Natural killer cell (primary cell): ENCODE data around the gene TENT5C. TPM values are rescaled to one million over a fixed set of nuclear protein-coding genes. Genes with fewer than 3 reads are reported as not detected.

ENCODE experiments used
- ATAC-seq, 3 donors: fragments of 150-1000 bp in 2 of 3; fragments of 200-7000 bp in 1 of 3; cut with Tn5 transposase; 1 replicate in 1 of 3; 2 replicates in 2 of 3; pipeline ENCODE4 v1.10.0; 2021; ENCODE audit warnings: mild to moderate bottlenecking in 2 of 3, moderate library complexity in 2 of 3
- DNase-seq, 2 donors: peaks; one replicate each; pipeline versions ENCODE4 v3.0.0 to v3.0.0-alpha.2; 2013 to 2021; ENCODE audit warnings: mixed read lengths in 1 of 2
- H3K27ac ChIP-seq: one replicate; pipeline ENCODE4 v1.5.1; 2013; ENCODE audit warnings: mild to moderate bottlenecking, low read length
- H3K27me3 ChIP-seq: one replicate; pipeline ENCODE4 v1.6.1; 2013; ENCODE audit warnings: low read length; ENCODE audit not compliant: control insufficient read depth, insufficient read depth
- H3K36me3 ChIP-seq: one replicate; pipeline ENCODE4 v1.6.1; 2013; ENCODE audit warnings: low read length; ENCODE audit not compliant: control insufficient read depth, insufficient read depth
- H3K4me1 ChIP-seq: one replicate; pipeline ENCODE4 v1.6.1; 2013; ENCODE audit warnings: low read length; ENCODE audit not compliant: control insufficient read depth, insufficient read depth
- H3K4me3 ChIP-seq: one replicate; pipeline ENCODE4 v1.5.1; 2013; ENCODE audit warnings: low read length
- H3K9me3 ChIP-seq: one replicate; pipeline ENCODE4 v1.6.1; 2013; ENCODE audit warnings: low read length; ENCODE audit not compliant: control insufficient read depth, insufficient read depth
- H3K27ac Mint-ChIP-seq, 2 donors: one replicate each; pipeline ENCODE4 v1.8.0; 2022; ENCODE audit warnings: mild to moderate bottlenecking in 2 of 2, mixed read lengths in 2 of 2, moderate library complexity in 1 of 2
- H3K27me3 Mint-ChIP-seq, 2 donors: one replicate each; pipeline ENCODE4 v1.8.0; 2022; ENCODE audit warnings: low read depth in 2 of 2, mixed read lengths in 2 of 2
- H3K36me3 Mint-ChIP-seq: one replicate; pipeline ENCODE4 v1.8.0; 2022; ENCODE audit warnings: mixed read lengths
- H3K4me1 Mint-ChIP-seq, 2 donors: one replicate each; pipeline ENCODE4 v1.8.0; 2022; ENCODE audit warnings: mixed read lengths in 2 of 2
- H3K4me3 Mint-ChIP-seq: one replicate; pipeline ENCODE4 v1.8.0; 2022; ENCODE audit warnings: mild to moderate bottlenecking, moderate library complexity, mixed read lengths
- H3K9me3 Mint-ChIP-seq, 2 donors: one replicate each; pipeline ENCODE4 v1.8.0; 2022; ENCODE audit warnings: mixed read lengths in 2 of 2
- WGBS: methylation state at CpG from one replicate; pipeline ENCODE4 v1.1.7; 2013; ENCODE audit warnings: missing lambda C conversion rate; ENCODE audit not compliant: insufficient coverage; 5-methylcytosine and 5-hydroxymethylcytosine counted together
- intact Hi-C: fragments of 100-400 bp; cut with micrococcal nuclease; formaldehyde crosslinking; loops from one replicate; pipeline ENCODE4 v1.14.2; 2022
- total RNA-seq, 4 donors: library from RNA; stranded (reverse); fragments of 120-200 nt in 1 of 4; gene quantifications; one replicate each; pipeline versions ENCODE4 v1.2.3 to v1.2.4, GENCODE V29; 2013 to 2022
- TF ChIP-seq, protein P1 (sequence below): fragments of 200-600 bp; IDR thresholded peaks from one replicate; pipeline ENCODE4 v1.8.0; 2022; ENCODE audit warnings: antibody characterized with exemption

The TENT5C gene
- total RNA-seq, 3 donors from 2014 or later (not counting 1 experiment from before 2014, with no cell fraction given) = 80.6 to 109 (median 90.9) TPM

DNA sequence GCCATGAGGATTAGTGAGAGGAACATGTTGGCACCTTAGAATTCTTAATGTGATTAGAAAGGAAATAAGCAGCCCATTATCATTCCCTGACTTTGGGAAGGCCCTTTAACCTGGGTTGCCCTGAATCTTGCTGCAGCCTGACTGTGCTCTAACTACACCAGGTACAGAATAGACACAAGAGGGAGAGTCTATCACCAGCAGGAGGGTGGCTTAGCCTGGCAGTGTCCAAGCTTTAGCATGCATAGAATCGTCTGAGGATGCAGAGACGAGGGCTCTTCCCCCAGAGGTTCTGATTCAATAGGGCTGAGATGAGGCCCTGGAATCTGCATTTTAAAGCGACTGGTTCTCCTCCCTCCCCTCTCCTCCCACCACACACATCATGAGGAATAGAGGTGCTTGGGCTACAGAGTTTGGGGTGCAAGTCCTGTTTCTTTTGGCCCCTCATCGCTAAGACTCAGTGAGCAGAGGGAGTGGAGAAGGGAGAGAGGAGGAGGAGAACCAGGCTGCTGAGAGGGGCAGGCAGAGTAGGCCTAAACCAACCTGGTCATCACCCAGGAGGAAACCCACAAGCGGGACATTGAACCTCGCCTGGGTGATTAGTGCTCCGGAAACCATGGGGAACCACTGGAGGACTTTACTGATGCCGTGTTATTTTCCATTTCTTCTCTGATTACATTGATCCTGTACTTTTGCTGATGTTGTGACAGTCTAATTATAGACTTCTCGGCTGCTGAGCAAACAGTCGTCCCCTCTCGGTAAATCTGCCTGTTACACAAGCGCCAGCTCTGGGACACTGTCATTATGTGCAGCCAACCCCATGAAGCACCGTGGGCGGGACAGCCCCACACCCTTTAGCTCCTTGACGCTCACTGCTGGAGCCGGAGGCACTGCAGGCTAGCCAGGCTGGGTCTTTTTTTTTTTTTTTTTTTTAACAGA lies 6.3 kb upstream of the TENT5C start:
- peaks cover 6 to 15% of the 10 kb centered on the region in 2 donors for H3K27me3 Mint-ChIP-seq
- Histone ChIP-seq H3K36me3 (no peaks in the 10 kb centered on the region), H3K4me1 (no peaks in the 10 kb centered on the region), H3K27ac (no peak overlapping the region), H3K27me3 (no peaks in the 10 kb centered on the region), H3K9me3 (no peaks in the 10 kb centered on the region), H3K4me3 (no peak overlapping the region)
- H3K9me3 Mint-ChIP-seq = no peaks in the 10 kb centered on the region
- WGBS = 92% methylated on average over 15 of the region's 16 CpGs
- no peak overlapping the region for H3K27ac Mint-ChIP-seq
- ATAC-seq = no peak
- H3K36me3 Mint-ChIP-seq = no peaks in the 10 kb centered on the region
- H3K4me1 Mint-ChIP-seq = peaks cover under 1 to 3% of the 10 kb centered on the region in 2 donors
- TF ChIP-seq, protein P1, sequence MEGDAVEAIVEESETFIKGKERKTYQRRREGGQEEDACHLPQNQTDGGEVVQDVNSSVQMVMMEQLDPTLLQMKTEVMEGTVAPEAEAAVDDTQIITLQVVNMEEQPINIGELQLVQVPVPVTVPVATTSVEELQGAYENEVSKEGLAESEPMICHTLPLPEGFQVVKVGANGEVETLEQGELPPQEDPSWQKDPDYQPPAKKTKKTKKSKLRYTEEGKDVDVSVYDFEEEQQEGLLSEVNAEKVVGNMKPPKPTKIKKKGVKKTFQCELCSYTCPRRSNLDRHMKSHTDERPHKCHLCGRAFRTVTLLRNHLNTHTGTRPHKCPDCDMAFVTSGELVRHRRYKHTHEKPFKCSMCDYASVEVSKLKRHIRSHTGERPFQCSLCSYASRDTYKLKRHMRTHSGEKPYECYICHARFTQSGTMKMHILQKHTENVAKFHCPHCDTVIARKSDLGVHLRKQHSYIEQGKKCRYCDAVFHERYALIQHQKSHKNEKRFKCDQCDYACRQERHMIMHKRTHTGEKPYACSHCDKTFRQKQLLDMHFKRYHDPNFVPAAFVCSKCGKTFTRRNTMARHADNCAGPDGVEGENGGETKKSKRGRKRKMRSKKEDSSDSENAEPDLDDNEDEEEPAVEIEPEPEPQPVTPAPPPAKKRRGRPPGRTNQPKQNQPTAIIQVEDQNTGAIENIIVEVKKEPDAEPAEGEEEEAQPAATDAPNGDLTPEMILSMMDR = no peak
- intact Hi-C loops = no loop called here
- H3K4me3 Mint-ChIP-seq = no peak overlapping the region
- no peak for DNase-seq

GRCh38 chr1:117600325-117600943 lies 5.4 kb upstream of the TENT5C start:
- Histone ChIP-seq H3K27me3 (no peaks in the 10 kb centered on the region), H3K9me3 (no peaks in the 10 kb centered on the region), H3K4me1 (peaks cover 4% of the 10 kb centered on the region), H3K27ac (no peak overlapping the region), H3K36me3 (no peaks in the 10 kb centered on the region), H3K4me3 (no peak overlapping the region)
- H3K4me3 Mint-ChIP-seq = no peak overlapping the region
- no peak for DNase-seq
- H3K27me3 Mint-ChIP-seq = peaks cover 6 to 15% of the 10 kb centered on the region in 2 donors
- H3K4me1 Mint-ChIP-seq = peaks cover 9 to 12% of the 10 kb centered on the region in 2 donors
- TF ChIP-seq, protein P1 = no peak
- H3K9me3 Mint-ChIP-seq = no peaks in the 10 kb centered on the region
- 80% methylated on average over 7 of the region's 7 CpGs for WGBS
- H3K27ac Mint-ChIP-seq = no peak overlapping the region
- no peak for ATAC-seq
- H3K36me3 Mint-ChIP-seq = no peaks in the 10 kb centered on the region
- intact Hi-C loops = no loop called here

GRCh38 chr1:117600966-117601365 lies 4.9 kb upstream of the TENT5C start:
- Mint-ChIP-seq H3K27me3 (peaks cover 6 to 15% of the 10 kb centered on the region in 2 donors), H3K4me3 (no peak overlapping the region), H3K27ac (no peak overlapping the region), H3K9me3 (no peaks in the 10 kb centered on the region), H3K4me1 (peaks cover 11 to 13% of the 10 kb centered on the region in 2 donors), H3K36me3 (no peaks in the 10 kb centered on the region)
- Histone ChIP-seq H3K27ac (no peak overlapping the region), H3K4me1 (peaks cover 4% of the 10 kb centered on the region), H3K27me3 (no peaks in the 10 kb centered on the region), H3K36me3 (no peaks in the 10 kb centered on the region), H3K4me3 (no peak overlapping the region), H3K9me3 (no peaks in the 10 kb centered on the region)
- ATAC-seq (no peak), DNase-seq (no peak)
- TF ChIP-seq, protein P1 = no peak
- WGBS = 91% methylated on average over 4 of the region's 4 CpGs
- intact Hi-C loops = no loop called here
